Erythroblast (primary cell): Measurements from ENCODE around the gene VIPR2.

Experiments used
- DNase-seq, 2 experiments: peaks; one replicate each; lab custom pipeline; 2025; lab: John Stamatoyannopoulos, UW
- GATA1 ChIP-seq: IDR thresholded peaks from 2 replicates; pipeline ENCODE4 v1.6.1; 2011; ENCODE audit warnings: low read depth, mild to moderate bottlenecking, control low read depth, low read length, moderate library complexity
- POLR2A ChIP-seq: IDR thresholded peaks from 2 replicates; pipeline ENCODE4 v1.6.1; 2011; ENCODE audit warnings: mild to moderate bottlenecking, low read length

VIPR2 gene

GRCh38 chr7:159015454-159016410 is 128.9 kb downstream of the VIPR2 start:
- TF ChIP-seq GATA1 (no peak), POLR2A (no peak)
- no peak for DNase-seq

GRCh38 chr7:159015081-159015453 is 129.6 kb downstream of the VIPR2 start:
- no peak for TF ChIP-seq GATA1
- no peak for DNase-seq

GRCh38 chr7:159014297-159015062 is 130.2 kb downstream of the VIPR2 start:
- TF ChIP-seq POLR2A (no peak), GATA1 (no peak)
- DNase-seq: no peak

- no peak for TF ChIP-seq POLR2A
- TF ChIP-seq GATA1: no peak
- DNase-seq: no peak
Observed at GRCh38 chr7:159013825-159014289, 130.8 kb downstream of the VIPR2 start.

GRCh38 chr7:159013181-159013690 is 131.4 kb downstream of the VIPR2 start:
- TF ChIP-seq POLR2A: no peak
- no peak for TF ChIP-seq GATA1

GRCh38 chr7:159012353-159013069 is 132.2 kb downstream of the VIPR2 start:
- no peak for DNase-seq
- no peak for TF ChIP-seq POLR2A
- TF ChIP-seq GATA1: no peak

More at GRCh38 chr7:159013181-159013690, 131.4 kb downstream of the VIPR2 start:
- no peak for DNase-seq

GRCh38 chr7:159011722-159012022 is 133.0 kb downstream of the VIPR2 start:
- TF ChIP-seq GATA1: no peak
- TF ChIP-seq POLR2A: no peak
- DNase-seq: no peak

GRCh38 chr7:159010937-159011721 is 133.5 kb downstream of the VIPR2 start:
- no peak for DNase-seq
- TF ChIP-seq POLR2A (no peak), GATA1 (no peak)

- TF ChIP-seq POLR2A (no peak), GATA1 (no peak)
- no peak for DNase-seq
Observed at GRCh38 chr7:159010411-159010810, 134.3 kb downstream of the VIPR2 start.

GRCh38 chr7:159009951-159010350 is 134.7 kb downstream of the VIPR2 start:
- no peak for DNase-seq
- no peak for TF ChIP-seq POLR2A
- TF ChIP-seq GATA1: no peak

GRCh38 chr7:159008417-159008816 is 136.2 kb downstream of the VIPR2 start:
- DNase-seq: no peak
- TF ChIP-seq POLR2A: no peak
- TF ChIP-seq GATA1: no peak

- no peak for TF ChIP-seq POLR2A
- TF ChIP-seq GATA1: no peak
- no peak for DNase-seq
Observed at GRCh38 chr7:159007996-159008389, 136.7 kb downstream of the VIPR2 start.
